C4-2B (cell line): ENCODE measurements around the gene RETN.

Experiments used
- CTCF ChIP-seq: fragments of 450-650 bp; conservative IDR thresholded peaks from 2 replicates; pipeline ENCODE4 v1.5.1; 2017; ENCODE audit warnings: mild to moderate bottlenecking
- ZFX ChIP-seq: fragments of 450-650 bp; IDR thresholded peaks from 2 replicates; pipeline ENCODE4 v1.6.1; 2017

GRCh38 chr19:7650148-7650547, 18.7 kb upstream of the RETN start:
- no peak for TF ChIP-seq CTCF
- TF ChIP-seq ZFX = no peak
